Right lobe of liver (tissue), 6 donors: ENCODE data around the gene ZMYND12. TPM values are rescaled to one million over a fixed set of nuclear protein-coding genes. Genes with fewer than 3 reads are reported as not detected.

Source experiments
- ATAC-seq, 4 donors: fragments of 200-7000 bp; cut with Tn5 transposase; one replicate each; pipeline ENCODE4 v1.9.1; 2020; ENCODE audit warnings: mild to moderate bottlenecking in 4 of 4, moderate library complexity in 4 of 4
- DNase-seq, 3 donors: peaks; one replicate each; pipeline ENCODE4 v3.0.0-alpha.2; 2020
- H3K27ac ChIP-seq, 3 donors: fragments of 200-600 bp; one replicate each; pipeline ENCODE4 v1.8.0; 2022
- H3K27me3 ChIP-seq, 2 donors: fragments of 200-600 bp; one replicate each; pipeline ENCODE4 v1.8.0; 2022
- H3K36me3 ChIP-seq, 4 donors: fragments of 200-600 bp; sonication (generic) in 1 of 4; one replicate each; pipeline versions ENCODE4 v1.5.1 to v1.8.0; 2017 to 2022; ENCODE audit warnings: control low read depth in 1 of 4
- H3K4me1 ChIP-seq, 4 donors: fragments of 200-600 bp; sonication (generic) in 1 of 4; one replicate each; pipeline versions ENCODE4 v1.5.1 to v1.8.0; 2017 to 2022; ENCODE audit warnings: control low read depth in 1 of 4
- H3K4me3 ChIP-seq, 3 donors: fragments of 200-600 bp; one replicate each; pipeline ENCODE4 v1.8.0; 2022
- H3K9me3 ChIP-seq, 4 donors: fragments of 200-600 bp; sonication (generic) in 1 of 4; one replicate each; pipeline versions ENCODE4 v1.5.1 to v1.8.0; 2017 to 2022; ENCODE audit warnings: control low read depth in 1 of 4
- POLR2A ChIP-seq: fragments of 450-650 bp; IDR thresholded peaks from one replicate; pipeline ENCODE4 v1.6.1; 2017; ENCODE audit warnings: antibody characterized with exemption, mild to moderate bottlenecking
- WGBS: methylation state at CpG from one replicate; pipeline ENCODE4 v1.1.6; 2018; ENCODE audit warnings: low coverage, low lambda C conversion rate; ENCODE audit not compliant: insufficient coverage; ENCODE audit errors: missing lambda C conversion rate; 5-methylcytosine and 5-hydroxymethylcytosine counted together
- intact Hi-C, 2 donors: fragments of 100-400 bp; cut with DNase I; formaldehyde crosslinking; loops; one replicate each; pipeline versions ENCODE4 v1.11.2 to v1.14.1; 2022
- total RNA-seq, 6 experiments: library from RNA; depleted of rRNA in 2 of 6; stranded (reverse); fragments of >200 nt in 2 of 6; fragmentation: NEBNext Ultra II Directional in 3 of 6; extraction: Animal tissue kit (Norgen Biotek cat#: 25700) in 3 of 6; gene quantifications; one replicate each; pipeline versions ENCODE4 v1.1.0 to v1.2.4, GENCODE V29; 2016 to 2023
- TF ChIP-seq, protein P1 (sequence below), 4 donors: fragments of 200-600 bp in 3 of 4; fragments of 450-650 bp in 1 of 4; IDR thresholded peaks; one replicate each; pipeline versions ENCODE4 v1.5.1 to v1.8.0; 2016 to 2022; ENCODE audit warnings: antibody characterized with exemption in 4 of 4, mild to moderate bottlenecking in 2 of 4
- donor health status: DM: no; HTN: yes; CAD: no.
- donor health status: DM: no; HTN: no; CAD: no.
- donor health status: DM: no; HTN: no; CAD: no.
- donor health status: DM: no; HTN: yes; CAD: no.
- donor health status: DM: no; HTN: yes; CAD: no.

The ZMYND12 gene
- total RNA-seq, 6 experiments from 2014 or later = 1.5 to 7.3 (median 2.6) TPM

DNA sequence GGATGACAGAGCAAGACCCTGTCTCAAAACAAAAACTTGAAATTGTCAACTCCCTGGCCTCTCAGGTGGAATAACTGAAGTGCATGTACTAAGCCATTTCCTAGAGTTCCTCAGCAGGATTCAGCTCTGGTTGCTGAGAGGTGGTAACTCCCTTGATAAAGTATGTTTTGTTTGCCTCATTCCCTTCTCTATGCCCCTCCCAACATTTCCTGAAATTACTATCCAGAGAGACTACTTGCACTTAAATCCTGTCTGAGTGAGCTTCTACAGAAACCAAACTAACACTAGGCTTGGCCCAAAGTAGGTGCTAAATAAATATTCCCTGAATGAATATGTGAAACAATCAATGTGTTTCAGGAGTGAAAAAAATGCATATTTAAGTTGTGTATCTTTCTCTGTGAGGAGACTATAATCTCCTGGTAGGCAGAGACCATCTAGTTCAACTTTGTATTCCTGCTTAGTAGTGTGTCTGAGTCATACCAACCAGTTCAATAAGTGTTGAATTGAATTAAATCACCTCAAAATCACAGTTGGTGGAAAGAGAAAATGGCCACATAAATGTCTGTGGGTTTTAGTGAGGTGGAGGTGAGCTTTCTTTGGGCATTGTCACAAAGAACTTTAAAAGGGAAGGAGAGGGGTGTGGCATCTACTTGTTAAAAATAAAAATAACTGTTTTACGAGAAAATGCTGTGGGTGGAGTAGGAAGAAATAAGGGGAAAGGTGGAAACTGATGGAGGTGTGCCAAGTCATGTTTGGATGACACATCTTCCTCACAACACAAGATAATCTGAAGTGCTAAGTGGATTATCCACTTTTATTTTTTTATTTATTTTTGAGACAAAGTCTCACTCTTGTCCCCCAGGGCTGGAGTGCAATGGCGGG lies 62.6 kb downstream of the ZMYND12 start:
- intact Hi-C loops = no loop called here
- Histone ChIP-seq H3K27ac (no peak overlapping the region), H3K27me3 (no peaks in the 10 kb centered on the region), H3K9me3 (no peaks in the 10 kb centered on the region), H3K4me3 (no peak overlapping the region), H3K4me1 (no peaks in the 10 kb centered on the region), H3K36me3 (no peaks in the 10 kb centered on the region)
- WGBS = 33% methylated on average over 1 of the region's 2 CpGs
- ATAC-seq = no peak
- no peak for TF ChIP-seq POLR2A
- TF ChIP-seq, protein P1, sequence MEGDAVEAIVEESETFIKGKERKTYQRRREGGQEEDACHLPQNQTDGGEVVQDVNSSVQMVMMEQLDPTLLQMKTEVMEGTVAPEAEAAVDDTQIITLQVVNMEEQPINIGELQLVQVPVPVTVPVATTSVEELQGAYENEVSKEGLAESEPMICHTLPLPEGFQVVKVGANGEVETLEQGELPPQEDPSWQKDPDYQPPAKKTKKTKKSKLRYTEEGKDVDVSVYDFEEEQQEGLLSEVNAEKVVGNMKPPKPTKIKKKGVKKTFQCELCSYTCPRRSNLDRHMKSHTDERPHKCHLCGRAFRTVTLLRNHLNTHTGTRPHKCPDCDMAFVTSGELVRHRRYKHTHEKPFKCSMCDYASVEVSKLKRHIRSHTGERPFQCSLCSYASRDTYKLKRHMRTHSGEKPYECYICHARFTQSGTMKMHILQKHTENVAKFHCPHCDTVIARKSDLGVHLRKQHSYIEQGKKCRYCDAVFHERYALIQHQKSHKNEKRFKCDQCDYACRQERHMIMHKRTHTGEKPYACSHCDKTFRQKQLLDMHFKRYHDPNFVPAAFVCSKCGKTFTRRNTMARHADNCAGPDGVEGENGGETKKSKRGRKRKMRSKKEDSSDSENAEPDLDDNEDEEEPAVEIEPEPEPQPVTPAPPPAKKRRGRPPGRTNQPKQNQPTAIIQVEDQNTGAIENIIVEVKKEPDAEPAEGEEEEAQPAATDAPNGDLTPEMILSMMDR (IDR thresholded peaks at IDR 0.05) = no peak
- DNase-seq = no peak

DNA sequence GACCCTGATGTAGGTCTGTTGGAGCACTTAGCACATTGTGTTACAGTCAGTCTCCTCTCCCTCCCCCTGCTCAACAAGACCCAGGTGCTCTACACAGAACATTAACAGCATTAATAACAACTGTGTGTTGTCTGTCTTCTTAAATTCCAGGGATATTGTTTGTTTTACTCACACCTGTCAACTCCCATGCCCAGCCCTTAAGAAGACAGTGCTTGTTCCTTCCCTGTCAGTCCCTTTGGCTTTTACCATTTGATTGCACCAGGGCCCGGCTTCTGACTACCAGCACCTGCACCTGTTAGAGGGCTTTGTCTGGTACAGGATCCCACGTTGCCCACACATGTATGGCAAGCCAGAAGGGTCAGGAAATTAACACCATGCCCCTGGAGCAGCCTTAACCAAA lies 63.6 kb downstream of the ZMYND12 start:
- H3K36me3 ChIP-seq = no peaks in the 10 kb centered on the region
- no peaks in the 10 kb centered on the region for H3K27me3 ChIP-seq
- no peak for ATAC-seq
- H3K9me3 ChIP-seq = no peaks in the 10 kb centered on the region
- no peak overlapping the region for H3K4me3 ChIP-seq
- intact Hi-C loops = no loop called here
- H3K4me1 ChIP-seq = no peaks in the 10 kb centered on the region
- TF ChIP-seq, protein P1 (IDR thresholded peaks at IDR 0.05) = no peak
- TF ChIP-seq POLR2A = no peak
- no peak overlapping the region for H3K27ac ChIP-seq
- no peak for DNase-seq
- WGBS = 65% methylated on average over 2 of the region's 2 CpGs

DNA sequence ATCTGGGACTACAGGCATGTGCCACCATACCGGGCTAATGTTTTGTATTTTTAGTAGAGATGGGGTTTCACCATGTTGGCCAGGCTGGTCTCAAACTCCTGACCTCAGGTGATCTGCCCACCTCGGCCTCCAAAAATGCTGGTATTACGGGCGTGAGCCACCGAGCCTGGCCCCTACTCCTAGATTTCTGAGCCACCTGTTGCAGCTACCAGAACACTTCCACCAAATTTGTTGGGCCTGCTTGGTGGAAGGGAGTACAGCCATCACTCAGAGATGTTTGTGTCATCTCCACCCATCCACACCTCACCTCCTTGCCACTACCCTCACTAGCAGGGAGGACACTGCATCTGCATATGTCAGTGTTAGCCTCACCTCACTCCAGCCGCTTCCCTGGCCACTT lies 69.8 kb downstream of the ZMYND12 start:
- Histone ChIP-seq H3K36me3 (no peaks in the 10 kb centered on the region), H3K4me3 (no peak overlapping the region), H3K9me3 (no peaks in the 10 kb centered on the region), H3K27ac (no peak overlapping the region), H3K4me1 (no peaks in the 10 kb centered on the region), H3K27me3 (no peaks in the 10 kb centered on the region)
- WGBS = 88% methylated on average over 5 of the region's 6 CpGs
- TF ChIP-seq, protein P1 (IDR thresholded peaks at IDR 0.05) = no peak
- no peak for TF ChIP-seq POLR2A
- intact Hi-C loops = no loop called here
- no peak for ATAC-seq
- DNase-seq = no peak

DNA sequence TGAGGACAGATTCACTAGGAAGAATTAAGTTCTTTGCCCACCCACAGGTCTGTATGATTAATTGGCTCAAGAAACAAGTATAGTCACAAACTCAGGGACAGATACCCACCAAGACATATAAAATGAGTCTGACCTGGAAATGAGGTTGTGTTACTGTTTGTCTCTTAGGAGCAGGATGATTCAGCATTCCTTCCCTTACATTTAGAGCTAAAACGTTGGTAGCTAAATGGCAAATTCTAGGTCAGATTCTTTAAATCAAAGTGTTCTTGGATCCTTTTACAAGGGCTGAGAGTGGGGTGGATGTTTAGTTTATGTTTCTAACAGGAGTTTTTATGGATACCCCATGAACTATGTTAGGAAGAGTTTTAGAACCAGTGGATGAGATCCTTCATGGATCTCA lies 70.5 kb downstream of the ZMYND12 start:
- intact Hi-C loops = no loop called here
- DNase-seq = no peak
- Histone ChIP-seq H3K36me3 (no peaks in the 10 kb centered on the region), H3K27ac (no peak overlapping the region), H3K27me3 (no peaks in the 10 kb centered on the region), H3K4me3 (no peak overlapping the region), H3K4me1 (peaks cover 0 to 1% (median 0%) of the 10 kb centered on the region in 4 donors), H3K9me3 (no peaks in the 10 kb centered on the region)
- ATAC-seq = no peak
- 20% methylated on average over 1 of the region's 1 CpG for WGBS
- TF ChIP-seq POLR2A = no peak
- TF ChIP-seq, protein P1 (IDR thresholded peaks at IDR 0.05) = no peak
